Keratinocyte (primary cell): ENCODE data around the gene ALG14. TPM values are rescaled to one million over a fixed set of nuclear protein-coding genes. Genes with fewer than 3 reads are reported as not detected.

Experiments
- DNase-seq: peaks from one replicate; pipeline ENCODE4 v3.0.0-alpha.2; 2011; ENCODE audit warnings: low read depth, missing footprints, low spot score
- FAIRE-seq: peaks from 2 replicates; lab custom pipeline; 2011; peaks lifted over from hg19 to GRCh38; lab: Jason Lieb, UNC
- H2AFZ ChIP-seq: 2 replicates; pipeline ENCODE4 v1.6.0; 2012; ENCODE audit warnings: low read length, control low read depth, inconsistent platforms; ENCODE audit not compliant: control insufficient read depth
- H3K27ac ChIP-seq: 2 replicates; pipeline ENCODE4 v1.5.1; 2011; ENCODE audit warnings: low read length; ENCODE audit not compliant: control insufficient read depth, insufficient read depth
- H3K27me3 ChIP-seq: 3 replicates; pipeline ENCODE4 v1.6.0; 2011; ENCODE audit warnings: low read length; ENCODE audit not compliant: control insufficient read depth, insufficient read depth; ENCODE audit errors: extremely low read depth
- H3K36me3 ChIP-seq, 2 experiments: 2 replicates in 1 of 2; 3 replicates in 1 of 2; pipeline ENCODE4 v1.5.1; 2011; ENCODE audit warnings: low read length in 2 of 2, mild to moderate bottlenecking in 1 of 2; ENCODE audit not compliant: control insufficient read depth in 2 of 2, insufficient read depth in 2 of 2; ENCODE audit errors: extremely low read depth in 1 of 2
- H3K4me1 ChIP-seq: 3 replicates; pipeline ENCODE4 v1.5.1; 2011; ENCODE audit warnings: low read length; ENCODE audit not compliant: control insufficient read depth, insufficient read depth; ENCODE audit errors: extremely low read depth
- H3K4me2 ChIP-seq: 3 replicates; pipeline ENCODE4 v1.6.0; 2011; ENCODE audit warnings: low read depth, low read length; ENCODE audit not compliant: control insufficient read depth, insufficient read depth; ENCODE audit errors: extremely low read depth
- H3K4me3 ChIP-seq, 3 experiments: fragments of 200-600 bp in 1 of 3; sonication (generic) in 1 of 3; 2 replicates in 2 of 3; 3 replicates in 1 of 3; pipeline ENCODE4 v1.5.1; 2011 to 2016; ENCODE audit warnings: low read length in 3 of 3, mild to moderate bottlenecking in 3 of 3, control low read depth in 2 of 3, inconsistent platforms in 1 of 3, low read depth in 1 of 3, mixed read lengths in 1 of 3, mixed run types in 1 of 3, moderate library complexity in 1 of 3; ENCODE audit not compliant: control insufficient read depth in 2 of 3, insufficient read depth in 2 of 3; ENCODE audit errors: extremely low read depth in 1 of 3
- H3K79me2 ChIP-seq: 2 replicates; pipeline ENCODE4 v1.6.0; 2012; ENCODE audit warnings: low read length; ENCODE audit not compliant: control insufficient read depth, insufficient read depth
- H3K9ac ChIP-seq: 3 replicates; pipeline ENCODE4 v1.6.0; 2011; ENCODE audit warnings: low read length; ENCODE audit not compliant: control insufficient read depth, insufficient read depth; ENCODE audit errors: extremely low read depth
- H3K9me1 ChIP-seq: 3 replicates; pipeline ENCODE4 v1.6.0; 2011; ENCODE audit warnings: low read length; ENCODE audit not compliant: control insufficient read depth, insufficient read depth; ENCODE audit errors: extremely low read depth
- H3K9me3 ChIP-seq: 2 replicates; pipeline ENCODE4 v1.5.1; 2012; ENCODE audit warnings: low read depth, low read length; ENCODE audit not compliant: control insufficient read depth
- H4K20me1 ChIP-seq: 3 replicates; pipeline ENCODE4 v1.6.0; 2011; ENCODE audit warnings: low read length; ENCODE audit not compliant: control insufficient read depth, insufficient read depth; ENCODE audit errors: extremely low read depth
- EZH2 ChIP-seq: IDR thresholded peaks from one replicate; pipeline ENCODE4 v1.6.1; 2012; ENCODE audit warnings: inconsistent platforms, mild to moderate bottlenecking, low read length, moderate library complexity
- dilution Hi-C: fragments of 300-500 bp; cut with MboI; formaldehyde crosslinking; loops from one replicate; pipeline ENCODE4 v1.7.0; 2020; ENCODE audit warnings: low sequenced_read_pairs; ENCODE audit not compliant: extremely low pct_ligation_motif_present
- polyA plus RNA-seq, 5 experiments: library from polyadenylated mRNA; depleted of rRNA in 3 of 5; stranded (reverse) in 3 of 5; stranded (forward) in 1 of 5; unstranded in 1 of 5; fragments of >200 nt; gene quantifications; 1 replicate in 1 of 5; 2 replicates in 3 of 5; 3 replicates in 1 of 5; pipeline versions ENCODE4 v1.2.1 to v1.2.3, GENCODE V29; 2011 to 2012; ENCODE audit warnings: missing spikeins in 2 of 5, low read depth in 1 of 5, low replicate concordance in 1 of 5
- TF ChIP-seq, protein P1 (sequence below), 3 experiments: IDR thresholded peaks in 1 of 3; conservative IDR thresholded peaks in 1 of 3; optimal IDR thresholded peaks in 1 of 3; 2 replicates in 2 of 3; 3 replicates in 1 of 3; pipeline versions ENCODE3 to v1.5.1; 2011; ENCODE audit warnings: low read length in 3 of 3, mild to moderate bottlenecking in 3 of 3, moderate library complexity in 2 of 3, control low read depth in 1 of 3, inconsistent platforms in 1 of 3; ENCODE audit not compliant: insufficient read depth in 2 of 3; ENCODE audit errors: extremely low read depth in 1 of 3

ALG14 gene
- polyA plus RNA-seq, 1 donor (not counting 4 experiments of a cell fraction or from before 2014, with no cell fraction given), result 4.6 TPM

- Histone ChIP-seq H3K9me1 (no peaks in the 10 kb centered on the region), H2AFZ (peak overlapping the region; percentile 78), H3K4me2 (peak overlapping the region; percentile 96), H3K79me2 (no peaks in the 10 kb centered on the region), H4K20me1 (no peaks in the 10 kb centered on the region), H3K9me3 (no peaks in the 10 kb centered on the region), H3K4me3 (peak overlapping the region; percentile 42 to 79 (median 73)), H3K4me1 (peaks cover 9% of the 10 kb centered on the region), H3K27me3 (peaks cover 29% of the 10 kb centered on the region), H3K36me3 (no peaks in the 10 kb centered on the region), H3K9ac (no peak overlapping the region), H3K27ac (no peak overlapping the region)
- dilution Hi-C loops, result no loop called here
- FAIRE-seq, result no peak
- TF ChIP-seq EZH2, result no peak
- TF ChIP-seq, protein P1, sequence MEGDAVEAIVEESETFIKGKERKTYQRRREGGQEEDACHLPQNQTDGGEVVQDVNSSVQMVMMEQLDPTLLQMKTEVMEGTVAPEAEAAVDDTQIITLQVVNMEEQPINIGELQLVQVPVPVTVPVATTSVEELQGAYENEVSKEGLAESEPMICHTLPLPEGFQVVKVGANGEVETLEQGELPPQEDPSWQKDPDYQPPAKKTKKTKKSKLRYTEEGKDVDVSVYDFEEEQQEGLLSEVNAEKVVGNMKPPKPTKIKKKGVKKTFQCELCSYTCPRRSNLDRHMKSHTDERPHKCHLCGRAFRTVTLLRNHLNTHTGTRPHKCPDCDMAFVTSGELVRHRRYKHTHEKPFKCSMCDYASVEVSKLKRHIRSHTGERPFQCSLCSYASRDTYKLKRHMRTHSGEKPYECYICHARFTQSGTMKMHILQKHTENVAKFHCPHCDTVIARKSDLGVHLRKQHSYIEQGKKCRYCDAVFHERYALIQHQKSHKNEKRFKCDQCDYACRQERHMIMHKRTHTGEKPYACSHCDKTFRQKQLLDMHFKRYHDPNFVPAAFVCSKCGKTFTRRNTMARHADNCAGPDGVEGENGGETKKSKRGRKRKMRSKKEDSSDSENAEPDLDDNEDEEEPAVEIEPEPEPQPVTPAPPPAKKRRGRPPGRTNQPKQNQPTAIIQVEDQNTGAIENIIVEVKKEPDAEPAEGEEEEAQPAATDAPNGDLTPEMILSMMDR (optimal IDR thresholded peaks at IDR 0.05 in 1 of 3, IDR thresholded peaks at IDR 0.05 in 1 of 3, conservative IDR thresholded peaks at IDR 0.05 in 1 of 3; ENCODE audit: extremely low read depth in 1 of 3, insufficient read depth in 2 of 3, low read length in 3 of 3), result peak; percentile 31 to 59 (median 58)
- no peak for DNase-seq
These were observed 43.9 kb upstream of the ALG14 start for GRCh38 chr1:95116580-95117206.

DNA sequence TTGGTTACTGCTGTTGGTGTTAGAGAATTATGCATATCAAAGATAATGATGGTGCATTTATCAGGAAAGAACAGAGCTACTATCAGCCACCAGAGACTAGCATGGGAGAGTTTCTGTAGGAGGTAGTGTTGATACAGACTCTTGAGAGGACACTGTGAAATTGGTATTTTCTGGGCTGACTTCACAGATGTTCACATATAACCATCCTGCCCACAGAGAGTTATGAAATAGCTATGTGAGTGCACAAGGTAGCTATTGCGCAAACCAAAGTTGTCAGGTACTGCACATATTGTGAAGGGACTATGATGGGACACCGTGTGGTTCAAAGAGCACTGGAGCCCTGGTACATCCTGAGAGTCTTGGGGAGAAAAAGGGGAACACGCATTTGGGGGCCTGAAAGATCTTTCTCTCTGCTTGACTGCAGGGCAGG lies 43.0 kb upstream of the ALG14 start:
- FAIRE-seq (no peak), DNase-seq (no peak)
- Histone ChIP-seq H2AFZ (no peak overlapping the region), H3K36me3 (no peaks in the 10 kb centered on the region), H3K4me3 (no peak overlapping the region), H3K27me3 (peaks cover 29% of the 10 kb centered on the region), H3K4me1 (peaks cover 9% of the 10 kb centered on the region), H3K9me1 (no peaks in the 10 kb centered on the region), H3K9me3 (no peaks in the 10 kb centered on the region), H3K79me2 (no peaks in the 10 kb centered on the region), H3K27ac (no peak overlapping the region), H3K4me2 (no peak overlapping the region), H3K9ac (no peak overlapping the region), H4K20me1 (no peaks in the 10 kb centered on the region)
- no peak for TF ChIP-seq EZH2
- TF ChIP-seq, protein P1 (optimal IDR thresholded peaks at IDR 0.05 in 1 of 3, IDR thresholded peaks at IDR 0.05 in 1 of 3, conservative IDR thresholded peaks at IDR 0.05 in 1 of 3; ENCODE audit: extremely low read depth in 1 of 3, insufficient read depth in 2 of 3, low read length in 3 of 3), result no peak
- dilution Hi-C loops, result no loop called here
